T-cell (primary cell): ENCODE data around the gene PEAK1. TPM values are rescaled to one million over a fixed set of nuclear protein-coding genes. Genes with fewer than 3 reads are reported as not detected.
"Not testable (repeated sequence)": the region's sequence is repeated elsewhere in the genome, so short reads cannot be mapped to it uniquely, and the experiment has no call there.

Experiments
- ATAC-seq, 4 experiments: fragments of 200-7000 bp in 3 of 4; fragments of 150-1000 bp in 1 of 4; cut with Tn5 transposase; replicated peaks in 1 of 4; 1 replicate in 3 of 4; 2 replicates in 1 of 4; pipeline ENCODE4 v1.10.0; 2021; ENCODE audit warnings: moderate library complexity in 3 of 4, mild to moderate bottlenecking in 2 of 4, moderate number of reproducible peaks in 1 of 4
- CTCF ChIA-PET, 2 donors: fragments of 300-600 bp; sonication (Branson Sonifier 250); formaldehyde crosslinking; loops; one replicate each; lab custom pipeline; 2022; ENCODE audit warnings: antibody characterized with exemption in 2 of 2; lab: Charles Lee
- POLR2A ChIA-PET, 2 donors: fragments of 300-600 bp; sonication (Branson Sonifier 250); formaldehyde crosslinking; loops; one replicate each; lab custom pipeline; 2022; ENCODE audit warnings: antibody characterized with exemption in 2 of 2; lab: Charles Lee
- DNase-seq, 35 experiments: peaks; one replicate each; pipeline versions ENCODE4 v3.0.0 to v3.0.0-alpha.2; 2013 to 2023
- H3K27ac ChIP-seq: one replicate; pipeline ENCODE4 v1.5.1; 2013; ENCODE audit warnings: low read length
- H3K27me3 ChIP-seq, 2 experiments: replicated peaks in 1 of 2; 1 replicate in 1 of 2; 2 replicates in 1 of 2; pipeline versions ENCODE4 v1.6.1 to v1.7.0; 2013; ENCODE audit warnings: low read length in 1 of 2, mixed read lengths in 1 of 2; ENCODE audit not compliant: control insufficient read depth in 2 of 2, insufficient read depth in 2 of 2; ENCODE audit errors: extremely low read depth in 1 of 2
- H3K36me3 ChIP-seq, 2 donors: 1 replicate in 1 of 2; 2 replicates in 1 of 2; pipeline versions ENCODE4 v1.6.1 to v1.7.0; 2013; ENCODE audit warnings: low read length in 1 of 2; ENCODE audit not compliant: control insufficient read depth in 2 of 2, insufficient read depth in 1 of 2; ENCODE audit errors: extremely low read depth in 1 of 2
- H3K4me1 ChIP-seq, 2 experiments: 1 replicate in 1 of 2; 2 replicates in 1 of 2; pipeline versions ENCODE4 v1.6.1 to v1.7.0; 2013; ENCODE audit warnings: low read length in 2 of 2, mixed read lengths in 1 of 2; ENCODE audit not compliant: insufficient read depth in 2 of 2, control insufficient read depth in 1 of 2; ENCODE audit errors: extremely low read depth in 1 of 2
- H3K4me3 ChIP-seq, 2 donors: 1 replicate in 1 of 2; 2 replicates in 1 of 2; pipeline versions ENCODE4 v1.5.1 to v1.7.0; 2013; ENCODE audit warnings: mild to moderate bottlenecking in 2 of 2, low read length in 1 of 2, moderate library complexity in 1 of 2; ENCODE audit not compliant: control insufficient read depth in 1 of 2; ENCODE audit errors: extremely low read depth in 1 of 2
- H3K9me3 ChIP-seq: 2 replicates; pipeline ENCODE4 v1.7.0; 2013
- H3K27ac Mint-ChIP-seq, 2 donors: one replicate each; pipeline ENCODE4 v1.8.0; 2020 to 2021; ENCODE audit warnings: mild to moderate bottlenecking in 2 of 2, mixed read lengths in 2 of 2
- H3K27me3 Mint-ChIP-seq, 2 donors: one replicate each; pipeline ENCODE4 v1.8.0; 2021 to 2022; ENCODE audit warnings: mixed read lengths in 2 of 2
- H3K36me3 Mint-ChIP-seq: one replicate; pipeline ENCODE4 v1.8.0; 2021; ENCODE audit warnings: mixed read lengths
- H3K4me1 Mint-ChIP-seq, 3 donors: one replicate each; pipeline ENCODE4 v1.8.0; 2020 to 2022; ENCODE audit warnings: mixed read lengths in 3 of 3, mild to moderate bottlenecking in 1 of 3
- H3K4me3 Mint-ChIP-seq, 3 donors: one replicate each; pipeline ENCODE4 v1.8.0; 2020 to 2022; ENCODE audit warnings: mild to moderate bottlenecking in 3 of 3, mixed read lengths in 3 of 3, moderate library complexity in 3 of 3
- H3K9me3 Mint-ChIP-seq, 3 donors: one replicate each; pipeline ENCODE4 v1.8.0; 2020 to 2022; ENCODE audit warnings: mixed read lengths in 3 of 3
- WGBS: methylation state at CpG from one replicate; pipeline ENCODE4 v1.1.5; 2013; ENCODE audit warnings: missing lambda C conversion rate; ENCODE audit not compliant: insufficient coverage; 5-methylcytosine and 5-hydroxymethylcytosine counted together
- total RNA-seq, 35 experiments: library from RNA in 6 of 35; stranded (reverse) in 6 of 35; fragments of 120-200 nt in 1 of 35; gene quantifications; one replicate each; pipeline versions ENCODE4 v1.2.1 to v1.2.4 and lab custom pipeline; 2013 to 2026

The PEAK1 gene
- total RNA-seq, 5 donors from 2014 or later (not counting 1 experiment from before 2014, with no cell fraction given) = 9.4 to 17.7 (median 10.9) TPM

DNA sequence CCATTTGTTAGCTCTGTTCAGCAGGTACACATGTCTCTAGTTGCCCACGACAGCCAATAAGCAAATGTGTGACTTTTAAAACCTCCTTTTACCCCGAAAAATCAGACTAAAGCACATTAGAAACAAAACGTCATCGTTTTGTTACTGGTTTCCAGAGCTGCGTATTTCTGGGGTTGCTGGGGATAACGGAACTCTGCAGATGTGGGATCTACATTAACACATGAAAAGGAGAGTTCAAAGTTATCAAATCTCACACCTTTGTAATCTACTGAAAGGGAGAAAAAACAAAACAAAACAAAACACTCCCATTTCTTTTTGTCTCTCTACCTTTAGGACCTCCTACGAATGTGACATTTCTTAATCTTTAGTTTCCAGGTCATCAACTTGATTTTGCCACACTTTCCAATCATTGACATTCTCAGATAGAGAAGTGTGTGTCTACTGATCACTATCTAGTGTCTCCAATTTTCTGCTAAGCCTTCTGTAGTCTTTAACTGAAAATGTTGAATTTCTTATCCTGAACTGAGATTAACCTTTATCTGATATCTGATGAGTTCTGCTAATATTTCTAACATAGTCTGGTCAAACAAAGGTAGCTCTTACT is 256.0 kb downstream of the PEAK1 start:
- POLR2A ChIA-PET = no interaction called here
- no peak overlapping the region for H3K4me3 Mint-ChIP-seq

GRCh38 chr15:77162872-77163633 is 256.9 kb downstream of the PEAK1 start:
- peaks cover 34 to 49% (median 38%) of the 10 kb centered on the region in 3 donors for H3K4me1 Mint-ChIP-seq
- no peak overlapping the region for H3K4me3 ChIP-seq

More for the DNA sequence above, 256.0 kb downstream of the PEAK1 start:
- Mint-ChIP-seq H3K36me3 (no peaks in the 10 kb centered on the region), H3K4me1 (peaks cover 34 to 49% (median 38%) of the 10 kb centered on the region in 3 donors), H3K27ac (peak overlapping the region; percentile 23 to 53), H3K9me3 (no peaks in the 10 kb centered on the region), H3K27me3 (no peaks in the 10 kb centered on the region)
- Histone ChIP-seq H3K4me1 (peaks cover 16 to 24% of the 10 kb centered on the region in 2 experiments), H3K4me3 (no peak overlapping the region), H3K27ac (peak overlapping the region; percentile 40), H3K36me3 (no peaks in the 10 kb centered on the region), H3K27me3 (no peaks in the 10 kb centered on the region), H3K9me3 (no peaks in the 10 kb centered on the region)
- CTCF ChIA-PET = interaction anchor here in 1 of 2 donors (0.6 kb wide), 1 partner anchor 128 kb away, joined by 5 read pairs; no protein-coding TSS in a partner anchor
- peak in 3 of 35 experiments; percentile 12 to 45 (median 26) for DNase-seq
- WGBS = 20% methylated on average over 1 of the region's 7 CpGs
- peak in 1 of 4 experiments; percentile 82 for ATAC-seq

GRCh38 chr15:77160562-77161478 is 259.1 kb downstream of the PEAK1 start:
- H3K4me1 ChIP-seq = peaks cover 16 to 24% of the 10 kb centered on the region in 2 experiments
- no peaks in the 10 kb centered on the region for H3K9me3 Mint-ChIP-seq
- no peaks in the 10 kb centered on the region for H3K9me3 ChIP-seq
- H3K4me1 Mint-ChIP-seq = peaks cover 34 to 52% (median 38%) of the 10 kb centered on the region in 3 donors
- H3K27ac ChIP-seq = peak overlapping the region; percentile 46
- H3K36me3 Mint-ChIP-seq = peaks cover 5% of the 10 kb centered on the region
- peak; percentile 73 to 83 (median 75) for ATAC-seq
- no peaks in the 10 kb centered on the region for H3K36me3 ChIP-seq
- no peaks in the 10 kb centered on the region for H3K27me3 ChIP-seq
- ChIA-PET POLR2A (interaction anchor here in 1 of 2 donors (0.7 kb wide), 1 partner anchor 49 kb away, joined by 3 read pairs; no protein-coding TSS in a partner anchor), CTCF (interaction anchor here in 1 of 2 donors (0.6 to 1.1 kb wide), 5 partner anchors 11 to 289 kb away, joined by 3 to 4 read pairs (median 3); no protein-coding TSS in a partner anchor)
- no peak overlapping the region for H3K4me3 ChIP-seq
- DNase-seq = peak in 5 of 35 experiments; percentile 5 to 36 (median 9)
- peak overlapping the region in 2 of 3 donors; percentile 17 to 54 for H3K4me3 Mint-ChIP-seq
- no peaks in the 10 kb centered on the region for H3K27me3 Mint-ChIP-seq
- peak overlapping the region; percentile 85 to 88 for H3K27ac Mint-ChIP-seq
- WGBS = no CpG with 5 or more reads among the region's 7 CpGs

More at GRCh38 chr15:77162872-77163633, 256.9 kb downstream of the PEAK1 start:
- WGBS = no CpG with 5 or more reads among the region's 4 CpGs
- no peaks in the 10 kb centered on the region for H3K36me3 Mint-ChIP-seq
- no peaks in the 10 kb centered on the region for H3K9me3 Mint-ChIP-seq
- H3K36me3 ChIP-seq = no peaks in the 10 kb centered on the region
- no peaks in the 10 kb centered on the region for H3K27me3 ChIP-seq
- no peak for ATAC-seq
- H3K4me1 ChIP-seq = peaks cover 16 to 24% of the 10 kb centered on the region in 2 experiments
- no peak overlapping the region for H3K4me3 Mint-ChIP-seq
- H3K27me3 Mint-ChIP-seq = no peaks in the 10 kb centered on the region
- ChIA-PET POLR2A (no interaction called here), CTCF (no interaction called here)
- H3K27ac Mint-ChIP-seq = peak overlapping the region; percentile 8 to 23
- DNase-seq = no peak
- H3K27ac ChIP-seq = peak overlapping the region; percentile 40
- H3K9me3 ChIP-seq = no peaks in the 10 kb centered on the region

DNA sequence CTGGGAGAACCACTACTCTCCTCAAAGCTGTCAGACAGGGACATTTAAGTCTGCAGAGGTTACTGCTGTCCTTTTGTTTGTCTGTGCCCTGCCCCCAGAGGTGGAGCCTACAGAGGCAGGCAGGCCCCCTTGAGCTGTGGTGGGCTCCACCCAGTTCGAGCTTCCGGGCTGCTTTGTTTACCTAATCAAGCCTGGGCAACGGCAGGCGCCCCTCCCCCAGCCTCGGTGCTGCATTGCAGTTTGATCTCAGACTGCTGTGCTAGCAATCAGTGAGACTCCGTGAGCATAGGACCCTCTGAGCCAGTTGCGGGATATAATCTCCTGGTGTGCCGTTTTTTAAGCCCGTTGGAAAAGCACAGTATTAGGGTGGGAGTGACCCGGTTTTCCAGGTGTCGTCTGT is 263.9 kb downstream of the PEAK1 start:
- H3K36me3 Mint-ChIP-seq, H3K4me3 Mint-ChIP-seq, H3K27ac Mint-ChIP-seq, H3K27ac ChIP-seq, H3K27me3 Mint-ChIP-seq, CTCF ChIA-PET, ATAC-seq, H3K27me3 ChIP-seq, H3K4me3 ChIP-seq, H3K36me3 ChIP-seq, H3K9me3 ChIP-seq, POLR2A ChIA-PET, H3K9me3 Mint-ChIP-seq: not testable (repeated sequence)
- DNase-seq = peak in 27 of 35 experiments; percentile 8 to 53 (median 33)
- H3K4me1 ChIP-seq = peaks cover 4 to 11% of the 10 kb centered on the region in 2 experiments
- 100% methylated on average over 5 of the region's 11 CpGs for WGBS
- peaks cover 9 to 22% (median 14%) of the 10 kb centered on the region in 3 donors for H3K4me1 Mint-ChIP-seq

DNA sequence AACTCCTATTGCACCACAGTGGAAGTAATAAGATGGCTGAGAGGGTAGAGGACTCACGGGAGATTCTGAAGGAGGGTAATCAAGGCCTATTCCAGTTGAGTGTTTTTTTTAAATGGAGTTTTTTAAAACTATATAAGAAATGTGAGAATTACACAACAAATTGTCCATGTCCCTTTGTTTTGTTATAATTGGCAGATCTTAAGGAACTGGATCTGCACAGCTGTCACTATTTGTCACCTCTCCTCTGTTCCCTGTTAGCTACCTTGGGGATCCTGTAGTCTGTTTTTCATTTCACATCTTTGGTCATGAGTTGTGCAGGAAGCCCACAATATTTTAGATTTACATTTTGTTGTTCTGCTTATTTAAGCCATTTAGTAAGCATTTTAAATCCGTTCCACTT is 271.7 kb downstream of the PEAK1 start:
- Histone ChIP-seq H3K9me3 (no peaks in the 10 kb centered on the region), H3K4me3 (no peak overlapping the region), H3K4me1 (no peaks in the 10 kb centered on the region), H3K36me3 (no peaks in the 10 kb centered on the region), H3K27ac (no peak overlapping the region), H3K27me3 (no peaks in the 10 kb centered on the region)
- Mint-ChIP-seq H3K36me3 (peaks cover 10% of the 10 kb centered on the region), H3K4me1 (no peaks in the 10 kb centered on the region), H3K27ac (no peak overlapping the region), H3K9me3 (no peaks in the 10 kb centered on the region), H3K27me3 (no peaks in the 10 kb centered on the region), H3K4me3 (no peak overlapping the region)
- ChIA-PET CTCF (interaction anchor here in 1 of 2 donors (1.1 kb wide), 1 partner anchor 29 kb away, joined by 4 read pairs; no protein-coding TSS in a partner anchor), POLR2A (interaction anchor here in 1 of 2 donors (0.6 kb wide), 2 partner anchors 156 to 681 kb away, joined by 3 read pairs; no protein-coding TSS in a partner anchor)
- WGBS = no CpG with 5 or more reads among the region's 2 CpGs
- no peak for DNase-seq
- no peak for ATAC-seq
